KMS-11 (cell line): ENCODE measurements around the gene TOR1AIP2.

Source experiments
- H2AFZ ChIP-seq: fragments of 200-600 bp; sonication (generic); 2 replicates; pipeline ENCODE4 v1.6.1; 2016; ENCODE audit warnings: antibody characterized with exemption, mixed run types, low read depth
- H3K27ac ChIP-seq: fragments of 200-600 bp; sonication (generic); 2 replicates; pipeline ENCODE4 v1.6.1; 2016; ENCODE audit warnings: mild to moderate bottlenecking, mixed run types
- H3K27me3 ChIP-seq: fragments of 200-600 bp; sonication (generic); 2 replicates; pipeline ENCODE4 v1.6.1; 2017; ENCODE audit warnings: mild to moderate bottlenecking, low read depth, mixed run types, moderate library complexity; ENCODE audit not compliant: insufficient read depth
- H3K36me3 ChIP-seq: fragments of 200-600 bp; sonication (generic); 2 replicates; pipeline ENCODE4 v1.6.1; 2017; ENCODE audit warnings: mild to moderate bottlenecking, mixed run types; ENCODE audit not compliant: insufficient read depth
- H3K4me1 ChIP-seq: fragments of 200-600 bp; sonication (generic); 2 replicates; pipeline ENCODE4 v1.6.1; 2016; ENCODE audit warnings: mild to moderate bottlenecking, low read depth, mixed run types; ENCODE audit not compliant: poor library complexity, severe bottlenecking
- H3K4me2 ChIP-seq: fragments of 200-600 bp; sonication (generic); 2 replicates; pipeline ENCODE4 v1.7.0; 2016; ENCODE audit warnings: mild to moderate bottlenecking, mixed run types
- H3K4me3 ChIP-seq: fragments of 200-600 bp; sonication (generic); IDR thresholded peaks from 2 replicates; pipeline ENCODE4 v1.6.1; 2017; ENCODE audit warnings: low read depth, low read length, mixed read lengths; ENCODE audit not compliant: insufficient read depth
- H3K79me2 ChIP-seq: fragments of 200-600 bp; sonication (generic); 2 replicates; pipeline ENCODE4 v1.6.1; 2016; ENCODE audit warnings: low read depth, mixed run types; ENCODE audit not compliant: insufficient read depth
- H3K9ac ChIP-seq: fragments of 200-600 bp; sonication (generic); 2 replicates; pipeline ENCODE4 v1.6.1; 2016; ENCODE audit warnings: mild to moderate bottlenecking, mixed run types
- H4K20me1 ChIP-seq: fragments of 200-600 bp; sonication (generic); 2 replicates; pipeline ENCODE4 v1.6.1; 2016; ENCODE audit warnings: mild to moderate bottlenecking, mixed run types; ENCODE audit not compliant: insufficient read depth
- CTCF ChIP-seq: fragments of 200-600 bp; sonication (generic); conservative IDR thresholded peaks from 2 replicates; pipeline ENCODE4 v1.6.1; 2017; ENCODE audit warnings: low read depth, mild to moderate bottlenecking, antibody characterized with exemption, low read length, moderate library complexity, mixed read lengths

TOR1AIP2 gene

DNA sequence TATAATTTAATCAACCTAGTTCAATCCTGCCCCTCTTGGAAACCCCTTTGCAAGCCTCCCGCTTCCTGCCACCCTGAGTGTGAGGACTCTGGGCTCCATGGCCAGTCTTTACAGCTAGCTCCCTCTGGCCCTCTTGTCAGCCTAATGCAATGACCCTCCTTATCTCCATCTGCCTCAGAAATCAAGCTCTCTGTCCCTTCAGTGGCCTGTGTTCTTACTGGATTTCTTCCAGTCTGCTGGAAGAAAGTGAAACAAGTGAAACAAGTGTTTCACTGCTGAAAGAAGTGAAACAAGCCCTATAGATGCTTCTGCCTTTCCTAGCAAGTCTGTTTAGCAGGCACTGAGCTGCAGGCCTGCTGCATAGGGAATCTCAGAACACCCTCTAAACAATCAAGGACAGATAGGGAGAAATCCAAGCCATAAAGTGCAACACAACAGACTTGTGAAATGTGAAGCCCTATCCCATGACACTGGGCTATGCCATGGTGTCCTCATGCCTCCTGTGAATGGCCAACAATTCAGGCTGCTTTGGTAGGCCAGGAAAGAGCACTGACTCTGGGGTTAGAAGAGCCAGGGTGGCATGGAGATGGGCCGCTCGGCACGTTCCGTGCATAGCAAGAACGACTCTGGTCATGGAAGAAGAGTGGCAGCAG, 78.6 kb downstream of the TOR1AIP2 start:
- H4K20me1 ChIP-seq: no peaks in the 10 kb centered on the region
- H3K27me3 ChIP-seq: no peaks in the 10 kb centered on the region
- no peaks in the 10 kb centered on the region for H3K4me1 ChIP-seq
- no peaks in the 10 kb centered on the region for H3K36me3 ChIP-seq
- TF ChIP-seq CTCF: no peak
- H3K4me3 ChIP-seq: no peak overlapping the region
- no peak overlapping the region for H3K27ac ChIP-seq
- no peak overlapping the region for H3K4me2 ChIP-seq
- no peak overlapping the region for H2AFZ ChIP-seq
- no peak overlapping the region for H3K9ac ChIP-seq
- H3K79me2 ChIP-seq: no peaks in the 10 kb centered on the region

DNA sequence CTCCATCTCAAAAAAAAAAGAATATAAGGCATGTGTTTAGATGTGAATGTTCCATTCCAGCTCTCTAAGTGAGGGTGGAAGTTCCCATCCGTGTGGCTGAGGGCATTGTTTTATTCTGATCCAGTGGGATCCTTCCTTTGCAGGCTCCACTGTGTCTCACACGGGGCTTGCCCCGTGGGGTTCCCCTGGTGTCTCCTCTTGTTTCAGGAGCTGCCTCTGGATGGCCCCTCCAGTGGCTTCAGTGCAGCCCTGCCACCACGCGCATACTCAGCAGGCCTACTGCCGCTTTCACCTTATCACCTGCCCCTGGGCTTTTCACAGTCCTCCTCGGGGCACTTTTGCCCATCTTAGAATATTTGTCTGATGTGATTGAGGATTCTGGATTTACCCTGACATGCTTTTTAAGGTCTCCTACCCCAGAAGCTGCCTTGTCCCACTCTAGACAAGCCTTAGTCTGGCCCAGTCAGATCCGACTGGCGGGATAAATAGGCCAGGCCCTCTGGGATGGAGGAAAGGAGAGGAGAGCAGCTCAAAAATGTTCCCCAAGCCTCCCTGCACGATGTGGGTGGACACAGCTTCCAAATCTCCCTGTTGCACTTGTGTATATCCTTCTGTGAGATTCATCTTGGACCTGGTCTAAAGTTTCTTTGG, 79.3 kb downstream of the TOR1AIP2 start:
- Histone ChIP-seq H3K27me3 (no peaks in the 10 kb centered on the region), H3K36me3 (no peaks in the 10 kb centered on the region), H3K9ac (no peak overlapping the region), H3K4me3 (no peak overlapping the region), H4K20me1 (no peaks in the 10 kb centered on the region), H3K4me2 (no peak overlapping the region), H3K4me1 (no peaks in the 10 kb centered on the region), H3K27ac (no peak overlapping the region), H3K79me2 (no peaks in the 10 kb centered on the region), H2AFZ (no peak overlapping the region)
- TF ChIP-seq CTCF: no peak

GRCh38 chr1:179794669-179795068, 82.9 kb downstream of the TOR1AIP2 start:
- no peak for TF ChIP-seq CTCF
- no peak overlapping the region for H3K27ac ChIP-seq
- no peak overlapping the region for H3K9ac ChIP-seq
- no peaks in the 10 kb centered on the region for H3K4me1 ChIP-seq
- no peak overlapping the region for H2AFZ ChIP-seq
- H3K4me3 ChIP-seq: no peak overlapping the region
- H4K20me1 ChIP-seq: no peaks in the 10 kb centered on the region
- H3K79me2 ChIP-seq: no peaks in the 10 kb centered on the region
- H3K4me2 ChIP-seq: no peak overlapping the region
- no peaks in the 10 kb centered on the region for H3K36me3 ChIP-seq
- H3K27me3 ChIP-seq: no peaks in the 10 kb centered on the region

- no peaks in the 10 kb centered on the region for H3K4me1 ChIP-seq
Observed at GRCh38 chr1:179794146-179794545, 83.5 kb downstream of the TOR1AIP2 start.

More at GRCh38 chr1:179794146-179794545, 83.5 kb downstream of the TOR1AIP2 start:
- Histone ChIP-seq H3K36me3 (no peaks in the 10 kb centered on the region), H2AFZ (no peak overlapping the region), H3K4me3 (no peak overlapping the region), H4K20me1 (no peaks in the 10 kb centered on the region), H3K79me2 (no peaks in the 10 kb centered on the region), H3K4me2 (no peak overlapping the region), H3K27me3 (no peaks in the 10 kb centered on the region), H3K9ac (no peak overlapping the region), H3K27ac (no peak overlapping the region)
- TF ChIP-seq CTCF: no peak
